GDM1 (cell line): Measurements from ENCODE around the gene KCNN1.
"Not testable (repeated sequence)": the region's sequence is repeated elsewhere in the genome, so short reads cannot be mapped to it uniquely, and the experiment has no call there.

Experiments used
- DNase-seq: peaks from one replicate; lab custom pipeline; 2025; lab: John Stamatoyannopoulos, UW

The KCNN1 gene

GRCh38 chr19:18001777-18002345 lies 35.0 kb downstream of the KCNN1 start:
- DNase-seq: no peak

GRCh38 chr19:18002347-18002850 lies 35.5 kb downstream of the KCNN1 start:
- DNase-seq: peak; percentile 58

GRCh38 chr19:18005750-18006149 lies 38.8 kb downstream of the KCNN1 start:
- not testable (repeated sequence) for DNase-seq

- peak; percentile 61 for DNase-seq
Observed at GRCh38 chr19:18007044-18007916, 40.4 kb downstream of the KCNN1 start.

- no peak for DNase-seq
Observed at GRCh38 chr19:18007917-18008673, 41.2 kb downstream of the KCNN1 start, which contains the start of gene ARRDC2. ARRDC2 (plus strand) TSS chr19:18008170; CDS start chr19:18008311, 141 bp downstream.

- DNase-seq: no peak
Observed at GRCh38 chr19:18008814-18009213, 41.9 kb downstream of the KCNN1 start.

GRCh38 chr19:18009412-18010066 lies 42.6 kb downstream of the KCNN1 start:
- peak; percentile 15 for DNase-seq

GRCh38 chr19:18010149-18010548 lies 43.2 kb downstream of the KCNN1 start:
- no peak for DNase-seq

- DNase-seq: no peak
Observed at GRCh38 chr19:18013210-18014111, 46.6 kb downstream of the KCNN1 start.

GRCh38 chr19:18014197-18014596 lies 47.3 kb downstream of the KCNN1 start:
- DNase-seq: no peak

- DNase-seq: no peak
Observed at GRCh38 chr19:18016209-18016910, 49.5 kb downstream of the KCNN1 start.

- no peak for DNase-seq
Observed at GRCh38 chr19:18017275-18018083, 50.6 kb downstream of the KCNN1 start.

- DNase-seq: no peak
Observed at GRCh38 chr19:18020212-18021085, 53.5 kb downstream of the KCNN1 start.

GRCh38 chr19:18021121-18021755 lies 54.3 kb downstream of the KCNN1 start:
- DNase-seq: peak; percentile 47

- peak; percentile 94 for DNase-seq
Observed at GRCh38 chr19:18023622-18024251, 56.8 kb downstream of the KCNN1 start.

- no peak for DNase-seq
Observed at GRCh38 chr19:18027151-18027550, 60.2 kb downstream of the KCNN1 start.

GRCh38 chr19:18029617-18030338 lies 62.9 kb downstream of the KCNN1 start:
- no peak for DNase-seq
